CD4-positive, alpha-beta T cell (primary cell): Measurements from ENCODE around the gene OPN1LW. TPM values are rescaled to one million over a fixed set of nuclear protein-coding genes. Genes with fewer than 3 reads are reported as not detected.

Experiments used
- ATAC-seq: fragments of 200-7000 bp; cut with Tn5 transposase; one replicate; pipeline ENCODE4 v1.10.0; 2022; ENCODE audit warnings: mild to moderate bottlenecking; ENCODE audit not compliant: poor library complexity
- CTCF ChIA-PET: fragments of 350-600 bp; sonication (Branson Sonifier 250); formaldehyde crosslinking; loops from one replicate; lab custom pipeline; 2021; ENCODE audit warnings: antibody characterized with exemption, inconsistent platforms; lab: Charles Lee
- POLR2A ChIA-PET: fragments of 350-600 bp; sonication (Branson Sonifier 250); formaldehyde crosslinking; loops from one replicate; lab custom pipeline; 2021; ENCODE audit warnings: antibody characterized with exemption, inconsistent platforms; lab: Charles Lee
- DNase-seq, 14 experiments: peaks; one replicate each; pipeline ENCODE4 v3.0.0-alpha.2; 2013 to 2020; ENCODE audit warnings: mixed read lengths in 2 of 14
- H3K27ac ChIP-seq, 2 donors: one replicate each; pipeline versions ENCODE4 v1.5.1 to v1.7.0; 2013; ENCODE audit warnings: low read length in 2 of 2, low read depth in 1 of 2, mild to moderate bottlenecking in 1 of 2
- H3K27me3 ChIP-seq, 2 experiments: 1 replicate in 1 of 2; 2 replicates in 1 of 2; pipeline versions ENCODE4 v1.6.1 to v1.7.0; 2013; ENCODE audit warnings: low read length in 2 of 2, control low read depth in 1 of 2, mild to moderate bottlenecking in 1 of 2, moderate library complexity in 1 of 2; ENCODE audit not compliant: insufficient read depth in 2 of 2, control insufficient read depth in 1 of 2
- H3K36me3 ChIP-seq: one replicate; pipeline ENCODE4 v1.6.1; 2013; ENCODE audit warnings: low read length, control low read depth; ENCODE audit not compliant: insufficient read depth
- H3K4me1 ChIP-seq: one replicate; pipeline ENCODE4 v1.6.1; 2013; ENCODE audit warnings: low read length, control low read depth; ENCODE audit not compliant: insufficient read depth
- H3K4me3 ChIP-seq: one replicate; pipeline ENCODE4 v1.5.1; 2013; ENCODE audit warnings: mild to moderate bottlenecking, low read length, moderate library complexity
- H3K9me3 ChIP-seq, 2 experiments: 1 replicate in 1 of 2; 2 replicates in 1 of 2; pipeline versions ENCODE4 v1.6.1 to v1.7.0; 2013; ENCODE audit warnings: low read length in 2 of 2, mild to moderate bottlenecking in 2 of 2, control low read depth in 1 of 2, moderate library complexity in 1 of 2; ENCODE audit not compliant: control insufficient read depth in 1 of 2, insufficient read depth in 1 of 2
- H3K27ac Mint-ChIP-seq: one replicate; pipeline ENCODE4 v1.8.0; 2020; ENCODE audit warnings: mixed read lengths
- H3K27me3 Mint-ChIP-seq: one replicate; pipeline ENCODE4 v1.8.0; 2021; ENCODE audit warnings: mixed read lengths
- H3K36me3 Mint-ChIP-seq: one replicate; pipeline ENCODE4 v1.8.0; 2021; ENCODE audit warnings: low read depth, mixed read lengths
- H3K4me1 Mint-ChIP-seq: one replicate; pipeline ENCODE4 v1.8.0; 2021; ENCODE audit warnings: low read depth, mixed read lengths
- H3K4me3 Mint-ChIP-seq: one replicate; pipeline ENCODE4 v1.8.0; 2020; ENCODE audit warnings: mild to moderate bottlenecking, mixed read lengths
- H3K9me3 Mint-ChIP-seq: one replicate; pipeline ENCODE4 v1.8.0; 2020; ENCODE audit warnings: mixed read lengths
- CTCF ChIP-seq: fragments of 200-600 bp; IDR thresholded peaks from one replicate; pipeline ENCODE4 v1.8.0; 2022; ENCODE audit warnings: antibody characterized with exemption, mild to moderate bottlenecking
- intact Hi-C, 2 experiments: fragments of 100-400 bp; cut with DNase I in 1 of 2; cut with micrococcal nuclease in 1 of 2; formaldehyde crosslinking; loops; one replicate each; pipeline versions ENCODE4 v1.15.1 to v1.9.0; 2023 to 2025; cut with DNase I, micrococcal nuclease
- total RNA-seq, 174 experiments: library from RNA in 2 of 174; stranded (reverse) in 2 of 174; gene quantifications; one replicate each; pipeline ENCODE4 v1.2.3 and lab custom pipeline; 2021 to 2026

The OPN1LW gene
- total RNA-seq, 2 experiments from 2014 or later: not detected

DNA sequence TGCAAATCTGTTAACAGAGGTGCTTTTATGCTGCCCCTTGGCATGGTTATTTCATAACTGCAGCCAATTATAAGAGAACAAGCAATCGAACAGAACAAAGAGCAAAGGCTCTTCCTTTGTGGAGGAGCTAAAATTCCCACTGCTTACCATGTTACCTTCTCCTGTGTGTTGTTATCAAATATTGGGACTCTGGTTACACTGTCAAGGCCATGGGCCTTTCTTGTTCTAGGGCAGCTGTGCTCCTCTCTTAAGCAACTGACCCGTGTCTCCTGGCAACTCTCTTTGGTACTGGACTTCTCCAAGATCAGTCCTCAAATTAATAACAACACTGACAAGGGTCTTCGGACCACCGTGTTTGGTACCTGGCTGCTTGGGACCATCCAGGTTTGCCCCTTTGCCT is 12.1 kb upstream of the OPN1LW start:
- DNase-seq (no peak), ATAC-seq (no peak)
- H3K4me1 Mint-ChIP-seq: peaks cover 23% of the 10 kb centered on the region
- Histone ChIP-seq H3K4me1 (peaks cover 20% of the 10 kb centered on the region), H3K36me3 (no peaks in the 10 kb centered on the region), H3K9me3 (no peaks in the 10 kb centered on the region), H3K27ac (no peak overlapping the region), H3K4me3 (no peak overlapping the region), H3K27me3 (no peaks in the 10 kb centered on the region)
- ChIA-PET CTCF (no interaction called here), POLR2A (no interaction called here)
- intact Hi-C loops: no loop called here
- H3K36me3 Mint-ChIP-seq: no peaks in the 10 kb centered on the region
- H3K27me3 Mint-ChIP-seq: no peaks in the 10 kb centered on the region
- no peak overlapping the region for H3K27ac Mint-ChIP-seq
- no peaks in the 10 kb centered on the region for H3K9me3 Mint-ChIP-seq
- no peak for TF ChIP-seq CTCF
- H3K4me3 Mint-ChIP-seq: no peak overlapping the region

DNA sequence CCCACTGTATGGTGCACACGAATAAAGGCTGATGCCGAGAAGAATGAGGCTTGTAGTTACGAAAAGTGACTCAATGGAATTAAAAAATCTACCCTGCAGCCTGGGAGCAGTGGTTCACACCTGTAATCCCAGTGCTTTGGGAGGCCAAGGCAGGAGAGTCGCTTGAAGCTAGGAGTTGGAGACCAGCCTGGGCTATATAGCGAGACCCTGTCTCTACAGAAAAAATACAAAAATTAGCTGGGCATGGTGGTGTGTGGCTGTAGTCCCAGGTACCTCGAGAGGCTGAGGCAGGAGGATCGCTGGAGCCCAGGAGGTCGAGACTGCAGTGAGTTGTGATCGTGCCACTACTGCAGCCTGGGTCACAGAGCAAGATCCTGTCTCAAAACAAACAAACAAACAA is 11.7 kb upstream of the OPN1LW start:
- Mint-ChIP-seq H3K4me1 (peaks cover 23% of the 10 kb centered on the region), H3K27ac (no peak overlapping the region), H3K36me3 (no peaks in the 10 kb centered on the region), H3K9me3 (no peaks in the 10 kb centered on the region), H3K4me3 (no peak overlapping the region), H3K27me3 (no peaks in the 10 kb centered on the region)
- Histone ChIP-seq H3K27me3 (no peaks in the 10 kb centered on the region), H3K36me3 (no peaks in the 10 kb centered on the region), H3K27ac (no peak overlapping the region), H3K9me3 (no peaks in the 10 kb centered on the region), H3K4me1 (peaks cover 24% of the 10 kb centered on the region), H3K4me3 (no peak overlapping the region)
- ATAC-seq (no peak), DNase-seq (no peak)
- ChIA-PET POLR2A (no interaction called here), CTCF (no interaction called here)
- TF ChIP-seq CTCF: no peak
- intact Hi-C loops: no loop called here

DNA sequence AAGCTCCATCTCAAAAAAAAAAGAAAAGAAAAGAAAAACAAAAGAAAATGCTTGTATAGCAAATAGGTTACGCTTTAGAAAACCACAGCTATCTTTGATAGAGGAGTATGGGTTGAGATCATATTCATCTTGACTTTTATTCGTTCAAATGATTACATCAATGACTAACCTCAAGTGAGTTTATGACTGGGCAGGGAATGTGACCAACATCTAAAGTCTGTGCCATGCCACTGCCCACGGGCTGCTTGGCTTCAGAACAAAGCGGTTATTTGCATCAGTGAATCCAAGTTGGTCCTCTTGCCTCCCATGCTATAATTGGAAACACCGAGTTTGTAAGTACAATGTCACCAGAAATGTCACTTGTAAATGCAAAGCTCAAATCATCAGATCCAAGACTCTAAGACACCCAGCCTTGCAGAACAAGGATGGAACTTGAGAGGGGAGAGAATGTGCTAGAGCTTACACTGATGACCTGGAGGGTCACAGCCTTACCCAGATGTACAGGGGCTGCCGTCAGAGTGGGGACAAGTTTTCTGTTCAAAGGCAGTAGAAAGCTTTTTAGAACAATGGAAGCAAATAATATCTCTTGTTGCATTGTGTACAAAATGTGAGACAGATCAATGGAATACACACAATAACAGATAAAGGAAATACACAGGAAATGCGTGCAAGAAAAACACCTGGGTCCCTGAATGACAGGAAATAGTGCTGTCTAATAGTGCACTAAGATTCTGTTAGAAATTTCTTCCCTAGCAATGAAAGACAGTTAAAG is 8.4 kb upstream of the OPN1LW start:
- peaks cover 23% of the 10 kb centered on the region for H3K4me1 Mint-ChIP-seq
- Histone ChIP-seq H3K9me3 (no peaks in the 10 kb centered on the region), H3K4me1 (peaks cover 36% of the 10 kb centered on the region), H3K27ac (peak overlapping the region; percentile 51 to 85), H3K36me3 (no peaks in the 10 kb centered on the region), H3K27me3 (no peaks in the 10 kb centered on the region), H3K4me3 (peak overlapping the region; percentile 46)
- H3K4me3 Mint-ChIP-seq: peak overlapping the region; percentile 82
- intact Hi-C loops: loop anchor here in 1 of 2 experiments (1.0 kb wide), 1 partner anchor 38 kb away; the partner anchor contains the start of gene MECP2
- ChIA-PET CTCF (interaction anchor here (1.3 kb wide), 1 partner anchor 12 kb away, joined by 4 read pairs; no protein-coding TSS in a partner anchor), POLR2A (interaction anchor here (1.0 to 2.9 kb wide), 7 partner anchors 10 to 235 kb away, joined by 3 to 20 read pairs (median 8); partner anchors contain the start of gene MECP2)
- no peaks in the 10 kb centered on the region for H3K9me3 Mint-ChIP-seq
- no peaks in the 10 kb centered on the region for H3K36me3 Mint-ChIP-seq
- no peak for TF ChIP-seq CTCF
- no peaks in the 10 kb centered on the region for H3K27me3 Mint-ChIP-seq
- DNase-seq (peak in 5 of 14 experiments; percentile 14 to 71 (median 61)), ATAC-seq (peak; percentile 64)
- H3K27ac Mint-ChIP-seq: peak overlapping the region; percentile 94
